Panc1 (cell line): ENCODE measurements around the gene KCNJ12.

ENCODE experiments used
- CTCF ChIP-seq: fragments of 450-650 bp; IDR thresholded peaks from 2 replicates; pipeline ENCODE4 v1.5.1; 2017; ENCODE audit warnings: mild to moderate bottlenecking
- POLR2AphosphoS5 ChIP-seq: IDR thresholded peaks from 2 replicates; pipeline ENCODE4 v1.6.1; 2012; ENCODE audit warnings: mild to moderate bottlenecking, low read depth, low read length, moderate library complexity
- REST ChIP-seq, 2 experiments: IDR thresholded peaks; 2 replicates each; pipeline ENCODE4 v1.6.1; 2011 to 2012; ENCODE audit warnings: low read depth in 2 of 2, control low read depth in 1 of 2, low read length in 1 of 2, mild to moderate bottlenecking in 1 of 2, moderate library complexity in 1 of 2; ENCODE audit not compliant: insufficient read depth in 1 of 2
- SIN3A ChIP-seq: IDR thresholded peaks from 2 replicates; pipeline ENCODE4 v1.6.1; 2012; ENCODE audit warnings: low read depth, mild to moderate bottlenecking, low read length, moderate library complexity, borderline replicate concordance; ENCODE audit not compliant: insufficient read depth
- TCF7L2 ChIP-seq: IDR thresholded peaks from 2 replicates; pipeline ENCODE4 v1.6.1; 2011; ENCODE audit warnings: mild to moderate bottlenecking, low read depth, low read length, inconsistent platforms

GRCh38 chr17:21464611-21465021 is 88.5 kb downstream of the KCNJ12 start:
- TF ChIP-seq CTCF, result no peak
- TF ChIP-seq REST (IDR thresholded peaks at IDR 0.05; ENCODE audit: insufficient read depth in 1 of 2, low read depth in 2 of 2, low read length in 1 of 2), result no peak
- no peak for TF ChIP-seq POLR2AphosphoS5
- TF ChIP-seq TCF7L2, result no peak
- no peak for TF ChIP-seq SIN3A
